Calu3 (cell line): ENCODE data around the gene DCP2. TPM values are rescaled to one million over a fixed set of nuclear protein-coding genes. Genes with fewer than 3 reads are reported as not detected.

ENCODE experiments used
- BruUV-seq: library from RNA; stranded (reverse); fragments of 400-500 nt; replicated peaks from 2 replicates; lab custom pipeline; 2021; lab: Mats Ljungman, UMichigan
- CTCF ChIA-PET: fragments of 300-600 bp; sonication (Branson Sonifier 250); formaldehyde crosslinking; loops from one replicate; lab custom pipeline; 2022; ENCODE audit warnings: antibody characterized with exemption; lab: Charles Lee
- DNase-seq: peaks from one replicate; pipeline ENCODE4 v3.0.0; 2022
- H3K27ac Mint-ChIP-seq: one replicate; pipeline ENCODE4 v1.8.0; 2022; ENCODE audit warnings: mixed read lengths; ENCODE audit not compliant: unreplicated experiment
- H3K27me3 Mint-ChIP-seq: one replicate; pipeline ENCODE4 v1.8.0; 2022; ENCODE audit warnings: mixed read lengths; ENCODE audit not compliant: unreplicated experiment
- H3K36me3 Mint-ChIP-seq: one replicate; pipeline ENCODE4 v1.8.0; 2022; ENCODE audit warnings: mild to moderate bottlenecking, moderate library complexity, mixed read lengths; ENCODE audit not compliant: insufficient read depth, unreplicated experiment
- H3K4me1 Mint-ChIP-seq: one replicate; pipeline ENCODE4 v1.8.0; 2022; ENCODE audit warnings: mild to moderate bottlenecking, low read depth, mixed read lengths; ENCODE audit not compliant: unreplicated experiment
- H3K4me3 Mint-ChIP-seq: one replicate; pipeline ENCODE4 v1.8.0; 2022; ENCODE audit warnings: mild to moderate bottlenecking, low read depth, moderate library complexity, mixed read lengths; ENCODE audit not compliant: unreplicated experiment
- H3K9me3 Mint-ChIP-seq: one replicate; pipeline ENCODE4 v1.8.0; 2022; ENCODE audit warnings: low read depth, mixed read lengths; ENCODE audit not compliant: unreplicated experiment
- CTCF ChIP-seq: fragments of 200-600 bp; IDR thresholded peaks from one replicate; pipeline ENCODE4 v1.8.0; 2022; ENCODE audit warnings: antibody characterized with exemption; ENCODE audit not compliant: unreplicated experiment
- intact Hi-C: fragments of 100-400 bp; cut with micrococcal nuclease; formaldehyde crosslinking; loops from one replicate; pipeline ENCODE4 v1.10.0; 2022; ENCODE audit not compliant: unreplicated experiment
- total RNA-seq: library from RNA; stranded (reverse); gene quantifications from 2 replicates; pipeline ENCODE4 v1.2.3, GENCODE V29; 2022

DCP2 gene
- total RNA-seq, 1 experiment from 2014 or later, result 56.0 TPM

DNA sequence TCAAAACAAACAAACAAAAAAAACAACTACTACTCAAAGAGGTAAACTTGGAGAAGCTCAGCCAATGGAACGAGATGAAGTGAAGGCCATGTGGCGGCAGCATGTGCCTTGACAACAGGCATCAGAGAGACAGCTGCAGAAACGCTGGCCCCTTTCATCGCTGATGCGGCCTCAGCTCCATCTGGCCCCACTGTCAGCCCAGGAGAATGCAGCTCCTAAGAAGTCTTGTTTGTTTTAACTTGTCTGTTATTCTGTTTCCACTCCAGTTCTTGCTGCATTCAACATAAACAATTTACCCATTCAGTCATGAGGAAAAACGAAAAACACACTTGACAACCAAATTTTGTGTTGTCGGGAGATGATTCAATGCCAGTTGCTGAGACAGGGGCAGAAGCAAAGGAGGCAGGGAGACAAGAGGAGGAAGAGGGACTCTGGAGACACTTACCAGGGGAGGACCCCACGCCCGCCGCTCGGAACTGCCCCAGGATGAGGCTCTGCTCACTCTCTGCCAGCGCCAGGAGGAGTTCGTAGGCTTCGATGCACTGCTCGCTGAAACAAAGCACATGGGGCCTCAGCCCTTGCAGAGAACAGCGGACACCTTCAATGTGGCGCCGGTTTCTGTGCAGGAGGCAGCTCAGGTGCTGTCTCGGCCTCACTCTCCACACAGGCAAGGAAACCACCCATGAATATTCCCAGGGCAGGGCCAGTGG lies 91.2 kb downstream of the DCP2 start:
- no peaks in the 10 kb centered on the region for H3K9me3 Mint-ChIP-seq
- peaks cover 9% of the 10 kb centered on the region for H3K27me3 Mint-ChIP-seq
- intact Hi-C loops, result no loop called here
- BruUV-seq, result no TSS peak
- CTCF ChIA-PET, result no interaction called here
- no peak for TF ChIP-seq CTCF
- H3K4me1 Mint-ChIP-seq, result no peaks in the 10 kb centered on the region
- no peak for DNase-seq
- H3K4me3 Mint-ChIP-seq, result no peak overlapping the region
- no peaks in the 10 kb centered on the region for H3K36me3 Mint-ChIP-seq
- H3K27ac Mint-ChIP-seq, result no peak overlapping the region

GRCh38 chr5:113068559-113068958 lies 92.0 kb downstream of the DCP2 start:
- CTCF ChIA-PET, result no interaction called here
- Mint-ChIP-seq H3K4me1 (no peaks in the 10 kb centered on the region), H3K4me3 (no peak overlapping the region), H3K27me3 (peaks cover 15% of the 10 kb centered on the region), H3K36me3 (no peaks in the 10 kb centered on the region), H3K9me3 (peaks cover 3% of the 10 kb centered on the region), H3K27ac (no peak overlapping the region)
- BruUV-seq, result no TSS peak
- DNase-seq, result no peak
- intact Hi-C loops, result no loop called here
- no peak for TF ChIP-seq CTCF

Other genes with a start within 250 kb of the DCP2 start
- 44.7 and 47.6 TPM in 2 replicates for gene APC, start 238.9 kb upstream of the DCP2 start, total RNA-seq
- gene SRP19, start 115.5 kb upstream of the DCP2 start, total RNA-seq, result 65.5 and 67.0 TPM in 2 replicates
- gene REEP5, start 54.6 kb upstream of the DCP2 start, total RNA-seq, result 123 and 130 TPM in 2 replicates